Measurements from ENCODE around the gene KRTAP10-8.

GRCh38 chr21:44639331-44639655, 27.4 kb downstream of the KRTAP10-8 start:
- TF ChIP-seq, protein P1, sequence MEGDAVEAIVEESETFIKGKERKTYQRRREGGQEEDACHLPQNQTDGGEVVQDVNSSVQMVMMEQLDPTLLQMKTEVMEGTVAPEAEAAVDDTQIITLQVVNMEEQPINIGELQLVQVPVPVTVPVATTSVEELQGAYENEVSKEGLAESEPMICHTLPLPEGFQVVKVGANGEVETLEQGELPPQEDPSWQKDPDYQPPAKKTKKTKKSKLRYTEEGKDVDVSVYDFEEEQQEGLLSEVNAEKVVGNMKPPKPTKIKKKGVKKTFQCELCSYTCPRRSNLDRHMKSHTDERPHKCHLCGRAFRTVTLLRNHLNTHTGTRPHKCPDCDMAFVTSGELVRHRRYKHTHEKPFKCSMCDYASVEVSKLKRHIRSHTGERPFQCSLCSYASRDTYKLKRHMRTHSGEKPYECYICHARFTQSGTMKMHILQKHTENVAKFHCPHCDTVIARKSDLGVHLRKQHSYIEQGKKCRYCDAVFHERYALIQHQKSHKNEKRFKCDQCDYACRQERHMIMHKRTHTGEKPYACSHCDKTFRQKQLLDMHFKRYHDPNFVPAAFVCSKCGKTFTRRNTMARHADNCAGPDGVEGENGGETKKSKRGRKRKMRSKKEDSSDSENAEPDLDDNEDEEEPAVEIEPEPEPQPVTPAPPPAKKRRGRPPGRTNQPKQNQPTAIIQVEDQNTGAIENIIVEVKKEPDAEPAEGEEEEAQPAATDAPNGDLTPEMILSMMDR (IDR thresholded peaks at IDR 0.05; ENCODE audit: poor library complexity, severe bottlenecking), result no peak
- no peak for TF ChIP-seq POLR2AphosphoS5 (IDR thresholded peaks at IDR 0.05)
- TF ChIP-seq, protein P2, sequence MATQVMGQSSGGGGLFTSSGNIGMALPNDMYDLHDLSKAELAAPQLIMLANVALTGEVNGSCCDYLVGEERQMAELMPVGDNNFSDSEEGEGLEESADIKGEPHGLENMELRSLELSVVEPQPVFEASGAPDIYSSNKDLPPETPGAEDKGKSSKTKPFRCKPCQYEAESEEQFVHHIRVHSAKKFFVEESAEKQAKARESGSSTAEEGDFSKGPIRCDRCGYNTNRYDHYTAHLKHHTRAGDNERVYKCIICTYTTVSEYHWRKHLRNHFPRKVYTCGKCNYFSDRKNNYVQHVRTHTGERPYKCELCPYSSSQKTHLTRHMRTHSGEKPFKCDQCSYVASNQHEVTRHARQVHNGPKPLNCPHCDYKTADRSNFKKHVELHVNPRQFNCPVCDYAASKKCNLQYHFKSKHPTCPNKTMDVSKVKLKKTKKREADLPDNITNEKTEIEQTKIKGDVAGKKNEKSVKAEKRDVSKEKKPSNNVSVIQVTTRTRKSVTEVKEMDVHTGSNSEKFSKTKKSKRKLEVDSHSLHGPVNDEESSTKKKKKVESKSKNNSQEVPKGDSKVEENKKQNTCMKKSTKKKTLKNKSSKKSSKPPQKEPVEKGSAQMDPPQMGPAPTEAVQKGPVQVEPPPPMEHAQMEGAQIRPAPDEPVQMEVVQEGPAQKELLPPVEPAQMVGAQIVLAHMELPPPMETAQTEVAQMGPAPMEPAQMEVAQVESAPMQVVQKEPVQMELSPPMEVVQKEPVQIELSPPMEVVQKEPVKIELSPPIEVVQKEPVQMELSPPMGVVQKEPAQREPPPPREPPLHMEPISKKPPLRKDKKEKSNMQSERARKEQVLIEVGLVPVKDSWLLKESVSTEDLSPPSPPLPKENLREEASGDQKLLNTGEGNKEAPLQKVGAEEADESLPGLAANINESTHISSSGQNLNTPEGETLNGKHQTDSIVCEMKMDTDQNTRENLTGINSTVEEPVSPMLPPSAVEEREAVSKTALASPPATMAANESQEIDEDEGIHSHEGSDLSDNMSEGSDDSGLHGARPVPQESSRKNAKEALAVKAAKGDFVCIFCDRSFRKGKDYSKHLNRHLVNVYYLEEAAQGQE (IDR thresholded peaks at IDR 0.05; ENCODE audit: borderline replicate concordance), result no peak
- no peak for TF ChIP-seq EP300 (conservative IDR thresholded peaks at IDR 0.05; ENCODE audit: poor library complexity, severe bottlenecking)
